K562 (cell line): ENCODE measurements around the gene DGKA. TPM values are rescaled to one million over a fixed set of nuclear protein-coding genes. Genes with fewer than 3 reads are reported as not detected.

ENCODE experiments used
- HMBOX1 ChIP-seq: sonication (generic); IDR thresholded peaks from 2 replicates; pipeline ENCODE4 v1.6.1; 2016
- ILK ChIP-seq: fragments of 450-650 bp; IDR thresholded peaks from 2 replicates; pipeline ENCODE4 v1.6.1; 2016; ENCODE audit warnings: missing genetic modification characterization, low read depth, mild to moderate bottlenecking, missing compliant biosample characterization, moderate library complexity, borderline replicate concordance
- MAFG ChIP-seq: fragments of 450-650 bp; conservative IDR thresholded peaks from 2 replicates; pipeline ENCODE4 v1.6.1; 2016; ENCODE audit warnings: missing genetic modification characterization, missing compliant biosample characterization
- MITF ChIP-seq: IDR thresholded peaks from 2 replicates; pipeline ENCODE4 v1.6.1; 2014; ENCODE audit warnings: antibody characterized with exemption
- MYC ChIP-seq, 2 experiments: fragments of 250-450 bp in 1 of 2; sonication (Bioruptor Pico) in 1 of 2; IDR thresholded peaks; 2 replicates each; pipeline versions ENCODE4 v1.5.1 to v1.6.1; 2012 to 2021; ENCODE audit warnings: low read depth in 2 of 2, borderline replicate concordance in 1 of 2, improper control_type of control experiment in 1 of 2, low read length in 1 of 2, mild to moderate bottlenecking in 1 of 2, moderate library complexity in 1 of 2
- NFIX ChIP-seq: fragments of 250-450 bp; sonication (Bioruptor Pico); IDR thresholded peaks from 2 replicates; pipeline ENCODE4 v1.4.0; 2020; ENCODE audit warnings: low read depth, mild to moderate bottlenecking, moderate library complexity
- PREB ChIP-seq: sonication (generic); formaldehyde crosslinking; IDR thresholded peaks from 2 replicates; pipeline ENCODE4 v1.8.1; 2023; ENCODE audit warnings: mild to moderate bottlenecking, missing genetic modification reagents
- SRSF1 ChIP-seq: fragments of 200-400 bp; formaldehyde crosslinking; IDR thresholded peaks from 2 replicates; pipeline ENCODE4 v1.6.1; 2017; ENCODE audit warnings: mild to moderate bottlenecking, low read depth, low read length, moderate library complexity
- polyA plus RNA-seq, 8 experiments: library from polyadenylated mRNA; depleted of rRNA in 4 of 8; stranded (reverse) in 5 of 8; unstranded in 3 of 8; fragments of >200 nt; fragmentation: Nextera tagmentation in 2 of 8; fragmentation: Illumina TruSeq in 1 of 8; extraction: Ambion mirVana in 2 of 8; extraction: Trizol in 1 of 8; gene quantifications; 2 replicates each; pipeline versions ENCODE4 v1.2.1 to v1.2.3, GENCODE V29; 2011 to 2014; ENCODE audit warnings: inconsistent platforms in 1 of 8, missing spikeins in 1 of 8
- total RNA-seq, 7 experiments: library from RNA; depleted of rRNA in 6 of 7; stranded (reverse); fragments of >200 nt in 6 of 7; fragmentation: Illumina TruSeq in 2 of 7; extraction: Trizol in 2 of 7; gene quantifications; 2 replicates each; pipeline versions ENCODE4 v1.2.1 to v1.2.3, GENCODE V29; 2011 to 2021; ENCODE audit warnings: low replicate concordance in 1 of 7

Gene DGKA
- total and polyA plus RNA-seq, 9 of the 15 experiments (the other 6 are each of a cell fraction or from before 2014, with no cell fraction given): 3.4 to 12.4 (median 6.2) TPM

GRCh38 chr12:55983232-55983842 lies 52.4 kb downstream of the DGKA start (continued):
- TF ChIP-seq MITF (no peak), MAFG (tag) (peak; percentile 89), SRSF1 (no peak), MYC (IDR thresholded peaks at IDR 0.05; ENCODE audit: low read depth, low read length) (no peak), MYC (CRISPR knock-in tag; IDR thresholded peaks at IDR 0.05; ENCODE audit: borderline replicate concordance, low read depth) (no peak), HMBOX1 (peak; percentile 49), ILK (tag) (no peak), PREB (CRISPR knock-in tag) (no peak), NFIX (CRISPR knock-in tag) (no peak)
